ENCODE results near the gene OR2S2. TPM values are rescaled to one million over a fixed set of nuclear protein-coding genes. Genes with fewer than 3 reads are reported as not detected.

The OR2S2 gene
- total RNA-seq, 4 donors from 2014 or later: not detected

- Histone ChIP-seq H3K27me3 (no peaks in the 10 kb centered on the region), H3K4me1 (peaks cover 6 to 9% of the 10 kb centered on the region in 2 donors), H3K27ac (no peak overlapping the region), H3K4me3 (no peak overlapping the region), H3K36me3 (no peaks in the 10 kb centered on the region), H3K9me3 (no peaks in the 10 kb centered on the region)
- ATAC-seq (no peak), DNase-seq (no peak)
- in situ Hi-C loops (cut with MboI; ENCODE audit: low sequenced_read_pairs in 4 of 4) (no loop called here), intact Hi-C loops (cut with DNase I; ENCODE audit: low total_unique reads) (no loop called here)
- TF ChIP-seq CTCF (IDR thresholded peaks at IDR 0.05 in 4 of 5, conservative IDR thresholded peaks at IDR 0.05 in 1 of 5) (no peak), POLR2A (IDR thresholded peaks at IDR 0.05) (no peak)
Measured at GRCh38 chr9:35944173-35944572, 13.8 kb downstream of the OR2S2 start.

DNA sequence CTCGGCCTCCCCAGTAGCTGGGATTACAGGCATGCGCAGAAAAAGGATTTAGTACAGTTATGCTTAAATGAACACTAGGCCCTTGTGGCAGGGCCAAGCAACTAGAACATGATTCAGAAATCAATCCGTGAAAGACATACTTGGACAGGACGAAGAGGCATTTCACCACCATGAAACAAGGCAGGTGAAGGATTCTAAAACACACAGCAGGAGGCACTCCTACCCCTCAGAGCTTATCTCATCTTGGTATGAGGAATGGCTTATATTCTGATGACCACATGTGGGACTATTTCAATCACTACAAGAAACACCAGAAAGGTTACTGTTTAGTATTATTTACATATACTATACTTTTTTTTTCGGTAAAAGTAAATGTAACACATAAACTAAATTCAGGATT is 15.7 kb downstream of the OR2S2 start:
- no peak overlapping the region for H3K4me3 ChIP-seq
- no peak for ATAC-seq
- H3K36me3 ChIP-seq: no peaks in the 10 kb centered on the region
- TF ChIP-seq POLR2A (IDR thresholded peaks at IDR 0.05) (no peak), CTCF (IDR thresholded peaks at IDR 0.05 in 4 of 5, conservative IDR thresholded peaks at IDR 0.05 in 1 of 5) (no peak)
- intact Hi-C loops (cut with DNase I; ENCODE audit: low total_unique reads): no loop called here
- in situ Hi-C loops (cut with MboI; ENCODE audit: low sequenced_read_pairs in 4 of 4): no loop called here
- H3K9me3 ChIP-seq: no peaks in the 10 kb centered on the region
- H3K27ac ChIP-seq: no peak overlapping the region
- no peaks in the 10 kb centered on the region for H3K27me3 ChIP-seq
- DNase-seq: no peak
- peaks cover 6 to 9% of the 10 kb centered on the region in 2 donors for H3K4me1 ChIP-seq

- no peaks in the 10 kb centered on the region for H3K27me3 ChIP-seq
- H3K4me3 ChIP-seq: no peak overlapping the region
- intact Hi-C loops (cut with DNase I; ENCODE audit: low total_unique reads) (no loop called here), in situ Hi-C loops (cut with MboI; ENCODE audit: low sequenced_read_pairs in 4 of 4) (no loop called here)
- no peak for ATAC-seq
- no peak for DNase-seq
- TF ChIP-seq CTCF (IDR thresholded peaks at IDR 0.05 in 4 of 5, conservative IDR thresholded peaks at IDR 0.05 in 1 of 5): no peak
- no peak for TF ChIP-seq POLR2A (IDR thresholded peaks at IDR 0.05)
- H3K27ac ChIP-seq: no peak overlapping the region
- H3K4me1 ChIP-seq: peaks cover 6% of the 10 kb centered on the region in 2 donors
- H3K36me3 ChIP-seq: no peaks in the 10 kb centered on the region
- H3K9me3 ChIP-seq: no peaks in the 10 kb centered on the region
Measured at GRCh38 chr9:35940458-35941407, 17.2 kb downstream of the OR2S2 start.

DNA sequence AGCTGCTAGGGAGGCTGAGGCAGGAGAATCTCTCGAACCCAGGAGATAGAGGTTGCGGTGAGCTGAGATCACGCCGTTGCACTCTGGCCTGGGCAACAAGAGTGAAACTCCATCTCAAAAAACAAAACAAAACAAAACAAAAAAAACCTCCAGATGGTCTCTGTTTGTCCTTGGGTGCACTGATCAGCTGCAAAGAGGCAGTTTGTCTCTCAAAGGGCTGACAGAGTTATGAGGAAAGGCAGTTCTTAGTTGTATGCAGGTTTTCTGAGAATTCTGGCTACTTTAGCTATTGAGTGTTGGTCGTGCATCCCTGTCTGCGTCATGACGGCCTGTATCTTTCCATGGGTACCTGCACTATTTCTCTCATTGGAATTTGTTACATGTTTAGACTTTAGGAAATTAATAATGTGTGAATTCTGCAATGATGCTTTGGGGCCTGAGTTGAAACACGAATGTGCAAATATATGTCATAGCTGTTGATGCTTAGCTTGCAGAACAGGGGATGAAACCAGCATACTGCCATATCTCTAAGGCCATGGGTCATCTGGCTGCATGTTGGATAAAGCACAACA is 18.2 kb downstream of the OR2S2 start:
- in situ Hi-C loops (cut with MboI; ENCODE audit: low sequenced_read_pairs in 4 of 4): no loop called here
- TF ChIP-seq CTCF (IDR thresholded peaks at IDR 0.05 in 4 of 5, conservative IDR thresholded peaks at IDR 0.05 in 1 of 5): no peak
- no peak for TF ChIP-seq POLR2A (IDR thresholded peaks at IDR 0.05)
- Histone ChIP-seq H3K27me3 (no peaks in the 10 kb centered on the region), H3K36me3 (no peaks in the 10 kb centered on the region), H3K4me1 (no peaks in the 10 kb centered on the region), H3K4me3 (no peak overlapping the region), H3K9me3 (no peaks in the 10 kb centered on the region), H3K27ac (no peak overlapping the region)
- ATAC-seq: no peak
- intact Hi-C loops (cut with DNase I; ENCODE audit: low total_unique reads): no loop called here
- no peak for DNase-seq

All from gastrocnemius medialis (tissue), 4 donors.